H1 (cell line): ENCODE data around the gene VPS41. TPM values are rescaled to one million over a fixed set of nuclear protein-coding genes. Genes with fewer than 3 reads are reported as not detected.
A peak's percentile ranks its signal among the peaks of the same experiment; 100 is the strongest.

Source experiments
- BRCA1 ChIP-seq: IDR thresholded peaks from 2 replicates; pipeline ENCODE4 v1.6.1; 2012; ENCODE audit warnings: low read depth, low read length, improper control_type of control experiment
- GTF2F1 ChIP-seq: IDR thresholded peaks from 2 replicates; pipeline ENCODE4 v1.6.1; 2012; ENCODE audit warnings: low read depth, low read length, improper control_type of control experiment, borderline replicate concordance
- SIN3A ChIP-seq, 2 experiments: IDR thresholded peaks in 1 of 2; conservative IDR thresholded peaks in 1 of 2; 2 replicates each; pipeline ENCODE4 v1.6.1; 2011 to 2012; ENCODE audit warnings: low read length in 2 of 2, improper control_type of control experiment in 1 of 2, low read depth in 1 of 2, mild to moderate bottlenecking in 1 of 2
- polyA plus RNA-seq, 7 experiments: library from polyadenylated mRNA; depleted of rRNA in 3 of 7; stranded (reverse) in 5 of 7; unstranded in 2 of 7; fragments of >200 nt in 5 of 7; fragments of 200-250 nt in 2 of 7; gene quantifications; 1 replicate in 5 of 7; 2 replicates in 1 of 7; 4 replicates in 1 of 7; pipeline versions ENCODE4 v1.2.1 to v1.2.3, GENCODE V29; 2011 to 2013; ENCODE audit warnings: missing spikeins in 2 of 7, mixed read lengths in 2 of 7
- total RNA-seq: library from RNA; stranded (reverse); fragmentation: NEBNext Ultra II Directional; extraction: Animal tissue kit (Norgen Biotek cat#: 25700); gene quantifications from 2 replicates; pipeline ENCODE4 v1.2.1, GENCODE V29; 2021

The VPS41 gene
- total and polyA plus RNA-seq, 2 of the 8 experiments (the other 6 are each of a cell fraction or from before 2014, with no cell fraction given), result 10.7 to 63.3 TPM

- TF ChIP-seq BRCA1, result no peak
- no peak for TF ChIP-seq GTF2F1
- TF ChIP-seq SIN3A (conservative IDR thresholded peaks at IDR 0.05 in 1 of 2, IDR thresholded peaks at IDR 0.05 in 1 of 2; ENCODE audit: low read depth in 1 of 2, low read length in 2 of 2), result 0 out of 4 replicates have a peak, but pooled peaks of 1 of the 2 experiments have one; percentile 41
Observed at GRCh38 chr7:38798552-38799267, 110.3 kb downstream of the VPS41 start (continued).
